ENCODE data around the gene ADAMTS12.

DNA sequence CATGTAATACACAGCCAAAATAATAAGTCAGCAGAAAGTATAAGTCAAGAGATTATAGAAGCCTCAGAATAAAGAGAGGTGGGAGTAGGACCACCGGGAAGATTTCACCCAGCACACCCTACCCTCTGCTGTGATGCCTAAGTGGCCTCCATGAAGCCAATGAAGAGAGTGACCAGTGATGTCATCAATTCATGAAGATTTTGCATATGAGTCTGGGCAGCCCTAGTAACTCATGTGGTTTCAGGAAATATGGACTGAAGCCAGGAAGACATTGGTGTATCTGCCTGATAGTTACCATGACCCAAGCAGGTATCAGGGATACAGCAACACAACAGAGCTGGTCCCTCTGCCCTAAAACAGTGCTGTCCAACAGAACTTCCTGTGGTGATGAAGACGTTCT is 135.3 kb downstream of the ADAMTS12 start:
- TF ChIP-seq, protein P1, sequence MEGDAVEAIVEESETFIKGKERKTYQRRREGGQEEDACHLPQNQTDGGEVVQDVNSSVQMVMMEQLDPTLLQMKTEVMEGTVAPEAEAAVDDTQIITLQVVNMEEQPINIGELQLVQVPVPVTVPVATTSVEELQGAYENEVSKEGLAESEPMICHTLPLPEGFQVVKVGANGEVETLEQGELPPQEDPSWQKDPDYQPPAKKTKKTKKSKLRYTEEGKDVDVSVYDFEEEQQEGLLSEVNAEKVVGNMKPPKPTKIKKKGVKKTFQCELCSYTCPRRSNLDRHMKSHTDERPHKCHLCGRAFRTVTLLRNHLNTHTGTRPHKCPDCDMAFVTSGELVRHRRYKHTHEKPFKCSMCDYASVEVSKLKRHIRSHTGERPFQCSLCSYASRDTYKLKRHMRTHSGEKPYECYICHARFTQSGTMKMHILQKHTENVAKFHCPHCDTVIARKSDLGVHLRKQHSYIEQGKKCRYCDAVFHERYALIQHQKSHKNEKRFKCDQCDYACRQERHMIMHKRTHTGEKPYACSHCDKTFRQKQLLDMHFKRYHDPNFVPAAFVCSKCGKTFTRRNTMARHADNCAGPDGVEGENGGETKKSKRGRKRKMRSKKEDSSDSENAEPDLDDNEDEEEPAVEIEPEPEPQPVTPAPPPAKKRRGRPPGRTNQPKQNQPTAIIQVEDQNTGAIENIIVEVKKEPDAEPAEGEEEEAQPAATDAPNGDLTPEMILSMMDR (IDR thresholded peaks at IDR 0.05; ENCODE audit: poor library complexity, severe bottlenecking), result no peak
- TF ChIP-seq EZH2 (IDR thresholded peaks at IDR 0.05; ENCODE audit: borderline replicate concordance, insufficient read depth, low read length, poor library complexity, severe bottlenecking), result no peak

Measured in neural cell (in vitro differentiated cells).